Lung (tissue), 12 donors: ENCODE results near the gene BCR. TPM values are rescaled to one million over a fixed set of nuclear protein-coding genes. Genes with fewer than 3 reads are reported as not detected.

Source experiments
- ATAC-seq: fragments of 200-7000 bp; cut with Tn5 transposase; one replicate; pipeline ENCODE4 v1.9.1; 2020; ENCODE audit warnings: moderate number of reproducible peaks; ENCODE audit not compliant: insufficient read depth, low FRiP score
- DNase-seq, 3 donors: peaks; one replicate each; pipeline ENCODE4 v3.0.0-alpha.2; 2013 to 2017
- H3K27ac ChIP-seq, 2 donors: one replicate each; pipeline ENCODE4 v1.5.1; 2013; ENCODE audit warnings: mild to moderate bottlenecking in 2 of 2, moderate library complexity in 2 of 2, control low read depth in 1 of 2, inconsistent platforms in 1 of 2, low read depth in 1 of 2, low read length in 1 of 2
- H3K27me3 ChIP-seq, 3 donors: one replicate each; pipeline ENCODE4 v1.5.1; 2013; ENCODE audit warnings: low read length in 2 of 3; ENCODE audit not compliant: control insufficient read depth in 3 of 3, insufficient read depth in 3 of 3
- H3K36me3 ChIP-seq, 4 donors: one replicate each; pipeline ENCODE4 v1.5.1; 2013; ENCODE audit warnings: low read length in 4 of 4, mild to moderate bottlenecking in 1 of 4, moderate library complexity in 1 of 4; ENCODE audit not compliant: control insufficient read depth in 4 of 4, insufficient read depth in 4 of 4
- H3K4me1 ChIP-seq, 5 donors: one replicate each; pipeline ENCODE4 v1.5.1; 2013; ENCODE audit warnings: low read length in 5 of 5, mild to moderate bottlenecking in 2 of 5, moderate library complexity in 1 of 5; ENCODE audit not compliant: control insufficient read depth in 5 of 5, insufficient read depth in 5 of 5
- H3K4me3 ChIP-seq: one replicate; pipeline ENCODE4 v1.5.1; 2013; ENCODE audit warnings: mild to moderate bottlenecking, control low read depth, moderate library complexity
- H3K9ac ChIP-seq, 2 donors: one replicate each; pipeline ENCODE4 v1.5.1; 2013; ENCODE audit warnings: low read length in 2 of 2, control low read depth in 1 of 2; ENCODE audit not compliant: insufficient read depth in 1 of 2
- H3K9me3 ChIP-seq, 4 donors: one replicate each; pipeline ENCODE4 v1.5.1; 2013; ENCODE audit warnings: low read length in 3 of 4, mild to moderate bottlenecking in 1 of 4, moderate library complexity in 1 of 4; ENCODE audit not compliant: control insufficient read depth in 4 of 4, insufficient read depth in 3 of 4
- CTCF ChIP-seq: IDR thresholded peaks from 2 replicates; pipeline ENCODE4 v1.5.1; 2012; ENCODE audit warnings: mild to moderate bottlenecking; ENCODE audit errors: control extremely low read depth, extremely low read depth
- WGBS, 2 donors: extraction: QIAGEN DNeasy Blood & Tissue Kit; methylation state at CpG; one replicate each; pipeline ENCODE4 v1.1.7; 2013; 5-methylcytosine and 5-hydroxymethylcytosine counted together
- polyA plus RNA-seq, 2 donors: library from polyadenylated mRNA; stranded (reverse); fragments of 200-250 nt; gene quantifications; one replicate each; pipeline ENCODE4 v1.2.1, GENCODE V29; 2013
- total RNA-seq, 2 donors: library from RNA; depleted of rRNA in 1 of 2; stranded (reverse); fragments of >200 nt in 1 of 2; gene quantifications; one replicate each; pipeline ENCODE4 v1.2.1, GENCODE V29; 2014 to 2021
- donor health status: control.
- donor health status: control.
- donor health status: Bipolar disorder and iron deficiency.
- donor health status: healthy.
- donor health status: DM: yes; HTN: yes; CAD: no.

The BCR gene
- total and polyA plus RNA-seq, 4 donors = 21.8 to 67.3 (median 31.8) TPM

- Histone ChIP-seq H3K27me3 (no peaks in the 10 kb centered on the region), H3K9me3 (no peaks in the 10 kb centered on the region), H3K27ac (no peak overlapping the region), H3K36me3 (peaks cover 0 to 3% (median 0%) of the 10 kb centered on the region in 4 donors), H3K9ac (no peak overlapping the region), H3K4me3 (no peak overlapping the region), H3K4me1 (peaks cover 0 to 19% (median 11%) of the 10 kb centered on the region in 5 donors)
- WGBS, 2 donors = 95 to 99% methylated on average over 3 of the region's 3 CpGs
- DNase-seq = no peak
- no peak for TF ChIP-seq CTCF
- no peak for ATAC-seq
Observed at GRCh38 chr22:23211622-23212021, 31.3 kb downstream of the BCR start.

GRCh38 chr22:23212061-23213021 is 32.0 kb downstream of the BCR start:
- Histone ChIP-seq H3K27ac (no peak overlapping the region), H3K4me3 (no peak overlapping the region), H3K27me3 (no peaks in the 10 kb centered on the region), H3K36me3 (peaks cover 0 to 3% (median 0%) of the 10 kb centered on the region in 4 donors), H3K9ac (no peak overlapping the region), H3K4me1 (peaks cover 0 to 25% (median 11%) of the 10 kb centered on the region in 5 donors), H3K9me3 (no peaks in the 10 kb centered on the region)
- WGBS, 2 donors = 64 to 80% methylated on average over 10 of the region's 10 CpGs
- no peak for ATAC-seq
- TF ChIP-seq CTCF = no peak
- no peak for DNase-seq

GRCh38 chr22:23213022-23213555 is 32.8 kb downstream of the BCR start:
- WGBS, 2 donors = 85 to 91% methylated on average over 13 of the region's 13 CpGs
- H3K27ac ChIP-seq = no peak overlapping the region
- H3K9ac ChIP-seq = no peak overlapping the region
- H3K27me3 ChIP-seq = no peaks in the 10 kb centered on the region
- H3K4me1 ChIP-seq = peaks cover 0 to 29% (median 15%) of the 10 kb centered on the region in 5 donors
- H3K9me3 ChIP-seq = no peaks in the 10 kb centered on the region
- ATAC-seq = no peak
- H3K36me3 ChIP-seq = no peaks in the 10 kb centered on the region
- no peak for TF ChIP-seq CTCF
- H3K4me3 ChIP-seq = no peak overlapping the region
- no peak for DNase-seq
